ENCODE measurements around the gene OPCML.
A peak's percentile ranks its signal among the peaks of the same experiment; 100 is the strongest.

The OPCML gene

DNA sequence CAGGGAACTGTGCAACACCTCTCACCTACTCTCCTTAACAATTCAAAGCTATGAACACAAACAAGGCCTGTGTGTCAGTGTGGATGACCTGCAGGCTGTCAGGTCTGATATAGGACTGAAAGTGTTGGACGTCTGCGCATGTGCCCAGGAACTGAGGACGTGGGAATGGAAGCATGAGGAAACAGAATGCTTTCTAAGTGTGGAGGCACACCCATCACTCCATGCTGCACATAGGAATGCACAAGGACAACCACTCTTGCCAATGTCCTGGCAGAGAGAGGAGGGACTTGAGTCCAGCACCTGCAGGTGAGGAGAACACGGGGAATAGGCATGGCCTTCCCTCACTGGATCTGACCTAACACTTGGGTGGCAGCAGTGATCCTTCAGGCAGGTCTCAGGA, 874.3 kb downstream of the OPCML start:
- no peak for DNase-seq (ENCODE audit: low read depth)

DNA sequence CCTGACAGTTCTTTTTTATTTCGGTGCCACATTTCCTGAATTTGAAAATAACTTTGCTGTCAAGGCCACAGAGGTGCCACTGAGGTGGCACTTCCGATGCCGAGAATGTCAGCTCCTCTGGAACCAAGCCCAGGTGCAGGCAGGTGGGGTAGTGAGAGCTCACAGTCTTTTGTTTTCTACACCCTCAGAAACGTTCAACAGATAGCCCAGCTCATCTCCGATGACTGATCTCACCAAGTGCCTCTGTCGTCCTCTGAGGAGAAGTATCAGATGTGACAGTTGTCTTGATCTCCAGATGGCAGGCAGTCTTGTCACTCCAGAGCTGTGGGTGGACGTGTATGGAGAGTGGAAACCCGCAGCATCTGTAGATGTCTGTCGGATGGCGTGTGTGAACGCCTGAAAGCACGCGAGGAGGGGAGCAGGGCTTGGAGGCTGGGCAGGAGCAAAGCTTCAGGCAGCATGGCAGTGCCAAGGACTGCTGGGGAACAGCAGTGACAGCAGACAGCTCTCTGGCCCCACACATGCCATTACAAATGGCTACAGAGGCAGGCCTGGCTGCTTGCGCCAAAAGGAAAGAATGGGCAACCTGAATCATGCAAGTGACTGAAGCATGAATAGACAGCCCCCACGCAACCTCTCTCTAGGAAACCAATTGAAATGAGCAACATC, 877.0 kb downstream of the OPCML start:
- no peak for DNase-seq (ENCODE audit: low read depth)

GRCh38 chr11:132653237-132653636, 879.1 kb downstream of the OPCML start:
- no peak for DNase-seq (ENCODE audit: low read depth)

DNA sequence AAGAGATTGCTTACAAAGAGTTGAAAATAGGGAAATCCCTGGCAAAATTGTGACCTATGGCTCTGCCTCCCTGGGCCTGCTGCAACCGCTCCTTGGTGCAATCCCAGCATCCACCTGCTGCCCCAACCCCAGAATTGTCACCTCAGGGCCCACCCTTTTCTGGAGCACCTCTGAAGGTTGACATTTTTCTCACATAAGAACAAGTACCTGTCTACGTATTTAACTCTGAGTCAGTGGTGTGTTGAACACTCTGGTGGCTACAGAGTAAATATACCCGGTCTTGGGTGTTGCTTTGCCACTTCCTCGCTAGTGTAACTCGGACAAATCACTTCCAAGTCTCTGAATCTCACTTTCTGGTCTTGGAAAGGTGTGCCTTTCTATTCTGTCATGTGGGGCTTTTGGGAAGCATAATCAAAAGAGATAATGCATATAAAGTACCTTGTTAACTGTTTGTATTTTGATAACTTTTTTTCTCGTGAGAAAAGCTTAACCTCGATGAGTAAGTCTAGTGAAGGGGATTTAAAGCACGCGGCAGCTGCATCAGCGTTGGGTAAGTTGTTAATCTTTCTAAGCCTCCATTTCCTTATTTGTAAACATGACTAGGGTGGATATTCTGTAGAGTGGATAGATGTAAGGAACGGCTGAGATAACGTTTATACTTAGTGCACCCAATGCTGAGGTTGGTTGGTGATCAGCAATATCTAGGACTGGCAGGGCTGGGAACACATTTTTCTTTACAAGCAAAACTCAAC, 881.2 kb downstream of the OPCML start:
- DNase-seq (ENCODE audit: low read depth): no peak

DNA sequence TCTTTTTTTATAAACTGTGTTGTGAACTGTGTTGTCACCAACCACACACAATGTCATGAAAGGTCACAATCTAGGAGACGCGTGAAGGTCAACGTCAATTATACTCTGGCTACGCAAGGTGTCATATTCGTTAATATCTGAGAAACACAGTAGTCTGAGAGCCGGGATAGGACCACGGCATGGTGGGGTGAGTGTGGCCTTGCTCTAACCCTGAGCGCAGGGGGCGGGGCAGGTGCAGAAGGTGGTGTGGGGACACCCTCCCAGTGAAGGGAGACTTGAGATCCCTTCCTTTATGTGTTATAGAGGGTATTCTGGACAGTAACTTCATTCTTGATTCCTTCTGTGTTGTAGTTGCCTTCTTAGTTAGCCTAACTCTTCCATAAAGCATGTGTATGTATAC, 883.0 kb downstream of the OPCML start:
- no peak for DNase-seq (ENCODE audit: low read depth)

- DNase-seq (ENCODE audit: low read depth): no peak
These were observed 883.5 kb downstream of the OPCML start for GRCh38 chr11:132648851-132649250.

GRCh38 chr11:132646890-132647289, 885.4 kb downstream of the OPCML start:
- no peak for DNase-seq (ENCODE audit: low read depth)

GRCh38 chr11:132644520-132645239, 887.6 kb downstream of the OPCML start:
- DNase-seq (ENCODE audit: low read depth): no peak

DNA sequence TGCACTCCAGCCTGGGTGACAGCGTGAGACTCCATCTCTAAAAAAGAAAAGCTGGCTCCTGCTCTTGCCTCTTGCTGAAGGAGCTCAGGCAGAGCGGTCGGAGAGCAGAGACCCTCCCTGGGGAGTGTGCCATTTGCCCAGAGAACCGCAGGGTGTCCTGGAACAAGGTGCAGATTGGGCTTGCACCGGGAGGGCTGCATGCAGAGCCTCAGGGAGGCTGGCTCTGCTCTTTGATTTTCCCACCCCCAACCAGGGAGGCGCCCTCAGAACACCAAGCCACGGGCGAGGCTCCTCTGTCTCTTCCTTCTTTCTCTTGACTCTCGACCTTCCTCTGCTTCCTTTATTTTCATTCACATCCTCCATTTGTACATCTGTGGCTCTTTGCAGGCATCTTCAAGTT, 889.1 kb downstream of the OPCML start:
- DNase-seq (ENCODE audit: low read depth): no peak

DNA sequence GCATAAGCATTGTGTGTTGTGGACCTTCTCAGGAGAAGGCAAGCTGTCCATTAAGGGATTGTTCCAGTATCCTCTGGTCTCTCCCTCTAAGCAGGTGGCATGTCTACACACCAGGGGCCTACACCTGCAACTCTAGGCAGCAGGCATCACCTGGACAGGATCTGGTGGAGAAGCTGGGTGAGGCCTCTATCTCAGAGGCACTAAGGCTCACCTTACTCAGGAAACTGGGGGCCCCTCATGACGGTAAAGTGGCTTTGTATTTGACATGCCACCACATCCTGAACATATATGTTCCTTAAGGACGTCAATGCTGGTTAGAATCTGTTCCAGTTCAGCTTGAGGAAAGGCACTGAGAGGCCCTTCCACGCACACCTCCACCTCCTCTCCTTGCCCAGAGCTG, 891.3 kb downstream of the OPCML start:
- DNase-seq (ENCODE audit: low read depth): no peak

DNA sequence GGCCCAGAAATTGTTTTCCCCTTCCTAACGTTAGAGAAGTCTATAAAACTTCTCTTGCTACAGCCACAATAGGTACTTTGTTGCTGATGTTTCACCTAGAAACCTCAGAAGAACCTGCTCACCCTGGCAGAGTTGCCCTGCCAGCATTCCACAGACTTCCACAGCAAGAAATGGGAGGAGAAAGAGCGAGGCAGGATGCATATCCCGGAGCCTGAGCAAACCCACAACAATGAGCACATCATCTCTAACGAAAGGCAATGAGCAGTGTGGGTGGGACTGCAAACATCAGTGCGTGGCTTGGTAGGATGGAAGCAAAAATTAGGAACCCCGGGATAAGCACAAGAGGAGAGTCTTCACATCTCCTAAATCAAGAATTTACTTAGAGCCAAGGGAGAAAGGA, 892.3 kb downstream of the OPCML start:
- no peak for DNase-seq (ENCODE audit: low read depth)

GRCh38 chr11:132639403-132639802, 892.9 kb downstream of the OPCML start:
- DNase-seq (ENCODE audit: low read depth): no peak

GRCh38 chr11:132638423-132638822, 893.9 kb downstream of the OPCML start:
- no peak for DNase-seq (ENCODE audit: low read depth)

- DNase-seq (ENCODE audit: low read depth): no peak
These were observed 895.8 kb downstream of the OPCML start for GRCh38 chr11:132636523-132636922.

- peak; percentile 99 for DNase-seq (ENCODE audit: low read depth)
These were observed 899.6 kb downstream of the OPCML start for GRCh38 chr11:132632641-132633124.

DNA sequence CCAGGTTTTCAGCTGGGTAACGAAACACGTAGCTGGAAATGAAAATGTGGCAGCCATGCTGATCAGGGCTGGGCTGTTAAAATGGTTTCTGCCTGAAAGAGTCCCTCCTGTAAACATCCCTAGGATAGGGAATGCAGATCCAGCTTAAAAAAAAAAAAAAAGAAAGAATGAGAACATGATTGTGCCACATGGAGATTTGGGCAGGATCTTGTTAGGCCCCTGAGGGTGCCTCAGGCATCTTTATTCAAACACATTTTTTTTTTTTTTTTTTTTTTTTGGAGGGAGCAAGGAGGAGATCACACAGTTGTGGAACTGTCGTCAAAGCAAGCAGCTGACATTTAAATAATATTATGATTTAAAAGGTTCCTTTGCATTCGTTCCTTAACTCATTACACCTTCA, 900.3 kb downstream of the OPCML start:
- no peak for DNase-seq (ENCODE audit: low read depth)

GRCh38 chr11:132627981-132628380, 904.3 kb downstream of the OPCML start:
- no peak for DNase-seq (ENCODE audit: low read depth)

- DNase-seq (ENCODE audit: low read depth): no peak
These were observed 905.9 kb downstream of the OPCML start for GRCh38 chr11:132626446-132626845.

DNA sequence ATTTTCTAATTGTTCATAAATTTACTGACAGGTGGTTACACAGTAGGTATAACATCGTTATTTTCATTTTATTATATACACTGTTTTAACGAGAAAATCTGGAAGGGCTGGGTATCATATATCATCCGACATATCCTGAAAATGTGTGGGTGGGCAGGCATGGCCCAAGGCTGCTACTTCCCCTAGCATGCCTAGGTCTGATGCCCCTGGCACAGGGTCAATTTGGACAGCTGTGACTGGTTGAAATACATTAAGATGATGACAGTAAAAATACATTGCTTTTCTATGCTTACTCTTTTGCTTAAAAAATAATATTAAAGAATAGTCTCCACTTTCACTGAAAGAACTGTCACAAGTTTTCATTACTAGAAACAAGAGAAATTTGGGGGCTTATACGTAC, 908.8 kb downstream of the OPCML start:
- no peak for DNase-seq (ENCODE audit: low read depth)

GRCh38 chr11:132621976-132622580, 910.2 kb downstream of the OPCML start:
- DNase-seq (ENCODE audit: low read depth): no peak

DNA sequence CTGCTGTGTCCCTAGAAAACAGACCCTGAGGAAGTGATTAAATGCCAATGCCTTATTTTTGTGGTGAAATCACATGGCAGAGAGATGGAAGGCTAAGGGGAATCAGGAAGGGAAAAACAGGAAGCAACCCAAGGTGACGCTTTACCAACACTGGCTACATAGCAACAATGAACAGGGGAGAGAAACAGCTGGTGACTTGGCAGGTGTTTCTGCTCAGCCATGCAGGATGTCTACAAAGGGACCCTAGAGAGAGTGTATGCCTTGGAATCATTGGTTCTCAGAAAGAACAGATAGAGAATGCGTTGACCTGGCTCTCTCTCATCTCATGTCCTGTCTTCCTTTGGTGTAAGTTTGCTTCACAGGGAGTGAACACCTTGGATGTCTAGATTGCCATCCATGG, 911.9 kb downstream of the OPCML start:
- DNase-seq (ENCODE audit: low read depth): no peak

DNA sequence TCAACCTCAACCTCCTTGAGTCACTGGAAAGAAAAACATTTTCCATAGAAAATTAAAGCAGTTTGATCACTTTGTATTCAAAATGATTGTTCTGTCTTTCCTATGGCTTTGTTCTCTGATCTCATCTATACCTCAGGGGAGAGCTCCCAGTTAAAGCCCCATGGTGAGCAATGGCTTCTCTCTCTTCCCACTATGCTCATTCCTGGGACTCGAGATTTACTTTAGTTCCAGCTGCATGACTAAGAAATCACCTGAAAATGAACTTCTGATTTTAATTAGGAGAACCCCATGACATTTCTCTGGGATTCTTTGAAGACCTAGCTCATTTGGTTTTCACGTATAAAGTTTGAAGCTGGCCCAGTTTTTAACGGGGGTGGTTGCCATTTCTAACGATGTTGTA, 921.5 kb downstream of the OPCML start:
- no peak for DNase-seq (ENCODE audit: low read depth)

GRCh38 chr11:132610216-132610615, 922.1 kb downstream of the OPCML start:
- no peak for DNase-seq (ENCODE audit: low read depth)

Measured in HS-5 (cell line).